ENCODE data around the gene CCDC154. TPM values are rescaled to one million over a fixed set of nuclear protein-coding genes. Genes with fewer than 3 reads are reported as not detected.

CCDC154 gene
- total and polyA plus RNA-seq, 10 of the 15 experiments (the other 5 are each of a cell fraction or from before 2014, with no cell fraction given) = 0.06 to 0.26 (median 0.25) TPM; not detected in 7

- TF ChIP-seq, protein P1, sequence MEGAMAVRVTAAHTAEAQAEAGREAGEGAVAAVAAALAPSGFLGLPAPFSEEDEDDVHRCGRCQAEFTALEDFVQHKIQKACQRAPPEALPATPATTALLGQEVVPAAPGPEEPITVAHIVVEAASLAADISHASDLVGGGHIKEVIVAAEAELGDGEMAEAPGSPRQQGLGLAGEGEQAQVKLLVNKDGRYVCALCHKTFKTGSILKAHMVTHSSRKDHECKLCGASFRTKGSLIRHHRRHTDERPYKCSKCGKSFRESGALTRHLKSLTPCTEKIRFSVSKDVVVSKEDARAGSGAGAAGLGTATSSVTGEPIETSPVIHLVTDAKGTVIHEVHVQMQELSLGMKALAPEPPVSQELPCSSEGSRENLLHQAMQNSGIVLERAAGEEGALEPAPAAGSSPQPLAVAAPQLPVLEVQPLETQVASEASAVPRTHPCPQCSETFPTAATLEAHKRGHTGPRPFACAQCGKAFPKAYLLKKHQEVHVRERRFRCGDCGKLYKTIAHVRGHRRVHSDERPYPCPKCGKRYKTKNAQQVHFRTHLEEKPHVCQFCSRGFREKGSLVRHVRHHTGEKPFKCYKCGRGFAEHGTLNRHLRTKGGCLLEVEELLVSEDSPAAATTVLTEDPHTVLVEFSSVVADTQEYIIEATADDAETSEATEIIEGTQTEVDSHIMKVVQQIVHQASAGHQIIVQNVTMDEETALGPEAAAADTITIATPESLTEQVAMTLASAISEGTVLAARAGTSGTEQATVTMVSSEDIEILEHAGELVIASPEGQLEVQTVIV (IDR thresholded peaks at IDR 0.05; ENCODE audit: borderline replicate concordance, partially characterized antibody) = no peak
- TF ChIP-seq PAX8 (IDR thresholded peaks at IDR 0.05) (no peak), PML (IDR thresholded peaks at IDR 0.05; ENCODE audit: low read length) (no peak), EGR1 (IDR thresholded peaks at IDR 0.05; ENCODE audit: borderline replicate concordance in 1 of 2, low read depth in 2 of 2, low read length in 2 of 2) (0 out of 3 replicates have a peak, but pooled peaks of 1 of the 2 experiments have one; percentile 42), MEF2A (IDR thresholded peaks at IDR 0.05; ENCODE audit: insufficient read depth, low read depth, low read length) (no peak), MTA3 (IDR thresholded peaks at IDR 0.05; ENCODE audit: borderline replicate concordance, low read length) (no peak), ZNF592 (IDR thresholded peaks at IDR 0.05) (no peak), NR2C2 (IDR thresholded peaks at IDR 0.05; ENCODE audit: borderline replicate concordance, control insufficient read depth, insufficient read length, low read depth) (no peak), GABPA (IDR thresholded peaks at IDR 0.05; ENCODE audit: low read depth) (no peak), SRF (IDR thresholded peaks at IDR 0.05; ENCODE audit: low read depth in 2 of 2, low read length in 2 of 2) (no peak), SMARCA5 (IDR thresholded peaks at IDR 0.05) (no peak), HDAC6 (IDR thresholded peaks at IDR 0.05; ENCODE audit: unreplicated experiment) (no peak), IKZF1 (conservative IDR thresholded peaks at IDR 0.05) (0 out of 2 replicates have a peak, but pooled peaks have one; percentile 34), NFYB (IDR thresholded peaks at IDR 0.05; ENCODE audit: insufficient read depth, low read depth, low read length) (peak; percentile 71; the same call in 1 of the 2 replicates), JUND (IDR thresholded peaks at IDR 0.05; ENCODE audit: low read depth, low read length) (no peak), POLR2A (IDR thresholded peaks at IDR 0.05; ENCODE audit: low read depth, low read length) (peak; percentile 60), SREBF1 (IDR thresholded peaks at IDR 0.05; ENCODE audit: low read length) (0 out of 2 replicates have a peak, but pooled peaks have one; percentile 32)
- TF ChIP-seq, protein P2, sequence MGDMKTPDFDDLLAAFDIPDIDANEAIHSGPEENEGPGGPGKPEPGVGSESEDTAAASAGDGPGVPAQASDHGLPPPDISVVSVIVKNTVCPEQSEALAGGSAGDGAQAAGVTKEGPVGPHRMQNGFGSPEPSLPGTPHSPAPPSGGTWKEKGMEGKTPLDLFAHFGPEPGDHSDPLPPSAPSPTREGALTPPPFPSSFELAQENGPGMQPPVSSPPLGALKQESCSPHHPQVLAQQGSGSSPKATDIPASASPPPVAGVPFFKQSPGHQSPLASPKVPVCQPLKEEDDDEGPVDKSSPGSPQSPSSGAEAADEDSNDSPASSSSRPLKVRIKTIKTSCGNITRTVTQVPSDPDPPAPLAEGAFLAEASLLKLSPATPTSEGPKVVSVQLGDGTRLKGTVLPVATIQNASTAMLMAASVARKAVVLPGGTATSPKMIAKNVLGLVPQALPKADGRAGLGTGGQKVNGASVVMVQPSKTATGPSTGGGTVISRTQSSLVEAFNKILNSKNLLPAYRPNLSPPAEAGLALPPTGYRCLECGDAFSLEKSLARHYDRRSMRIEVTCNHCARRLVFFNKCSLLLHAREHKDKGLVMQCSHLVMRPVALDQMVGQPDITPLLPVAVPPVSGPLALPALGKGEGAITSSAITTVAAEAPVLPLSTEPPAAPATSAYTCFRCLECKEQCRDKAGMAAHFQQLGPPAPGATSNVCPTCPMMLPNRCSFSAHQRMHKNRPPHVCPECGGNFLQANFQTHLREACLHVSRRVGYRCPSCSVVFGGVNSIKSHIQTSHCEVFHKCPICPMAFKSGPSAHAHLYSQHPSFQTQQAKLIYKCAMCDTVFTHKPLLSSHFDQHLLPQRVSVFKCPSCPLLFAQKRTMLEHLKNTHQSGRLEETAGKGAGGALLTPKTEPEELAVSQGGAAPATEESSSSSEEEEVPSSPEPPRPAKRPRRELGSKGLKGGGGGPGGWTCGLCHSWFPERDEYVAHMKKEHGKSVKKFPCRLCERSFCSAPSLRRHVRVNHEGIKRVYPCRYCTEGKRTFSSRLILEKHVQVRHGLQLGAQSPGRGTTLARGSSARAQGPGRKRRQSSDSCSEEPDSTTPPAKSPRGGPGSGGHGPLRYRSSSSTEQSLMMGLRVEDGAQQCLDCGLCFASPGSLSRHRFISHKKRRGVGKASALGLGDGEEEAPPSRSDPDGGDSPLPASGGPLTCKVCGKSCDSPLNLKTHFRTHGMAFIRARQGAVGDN (IDR thresholded peaks at IDR 0.05) = no peak
Measured at GRCh38 chr16:1408171-1408837, 36.1 kb downstream of the CCDC154 start (continued).

All from GM12878 (cell line).